ENCODE data around the gene EPHA3. TPM values are rescaled to one million over a fixed set of nuclear protein-coding genes. Genes with fewer than 3 reads are reported as not detected.

The EPHA3 gene
- total and polyA plus RNA-seq, 10 of the 15 experiments (the other 5 are each of a cell fraction or from before 2014, with no cell fraction given) = 0.03 to 39.0 (median 0.07) TPM; not detected in 4

- CTCF ChIA-PET = interaction anchor here (1.0 kb wide), 1 partner anchor 10 kb away, joined by 3 read pairs; no protein-coding TSS in a partner anchor
- DNase-seq (ENCODE audit: low read depth, low spot score) (no peak), FAIRE-seq (no peak), ATAC-seq (no peak)
- BruUV-seq (replicated peaks) = no TSS peak
- Histone ChIP-seq H3K27me3 (replicated peaks in 1 of 2; ENCODE audit: control insufficient read depth in 2 of 2, insufficient read depth in 2 of 2, low read length in 1 of 2) (no peaks in the 10 kb centered on the region), H2AFZ (ENCODE audit: control insufficient read depth, low read depth, low read length) (no peak overlapping the region), H3K27ac (ENCODE audit: control insufficient read depth, insufficient read depth) (no peak overlapping the region), H3K4me2 (ENCODE audit: control insufficient read depth, insufficient read depth) (no peak overlapping the region), H3K79me2 (ENCODE audit: control insufficient read depth, insufficient read depth, low read length) (no peaks in the 10 kb centered on the region), H3K4me3 (no peak overlapping the region), H3K36me3 (ENCODE audit: control insufficient read depth in 2 of 2, insufficient read depth in 2 of 2, low read length in 1 of 2) (no peaks in the 10 kb centered on the region), H3K9ac (ENCODE audit: control insufficient read depth, insufficient read depth, low read length) (no peak overlapping the region), H4K20me1 (ENCODE audit: control insufficient read depth, insufficient read depth) (no peaks in the 10 kb centered on the region), H3K9me3 (replicated peaks; ENCODE audit: control insufficient read depth, insufficient read depth, low read length) (no peaks in the 10 kb centered on the region), H3K4me1 (ENCODE audit: control insufficient read depth, insufficient read depth, low read length) (no peaks in the 10 kb centered on the region)
- intact Hi-C loops (cut with micrococcal nuclease; ENCODE audit: unreplicated experiment) = no loop called here
- no peak for TF ChIP-seq BRCA1 (IDR thresholded peaks at IDR 0.05; ENCODE audit: low read depth, low read length)
- TF ChIP-seq BACH1 (IDR thresholded peaks at IDR 0.05; ENCODE audit: borderline replicate concordance) = no peak
- TF ChIP-seq POLR2AphosphoS2 (IDR thresholded peaks at IDR 0.05; ENCODE audit: low read depth, low read length) = no peak
- TF ChIP-seq ZNF24 (IDR thresholded peaks at IDR 0.05) = no peak
- TF ChIP-seq SUPT20H (IDR thresholded peaks at IDR 0.05; ENCODE audit: borderline replicate concordance, control insufficient read depth, low read depth, low read length) = no peak
- no peak for TF ChIP-seq ZNF384 (IDR thresholded peaks at IDR 0.05; ENCODE audit: borderline replicate concordance, low read depth, low read length)
- TF ChIP-seq, protein P1, sequence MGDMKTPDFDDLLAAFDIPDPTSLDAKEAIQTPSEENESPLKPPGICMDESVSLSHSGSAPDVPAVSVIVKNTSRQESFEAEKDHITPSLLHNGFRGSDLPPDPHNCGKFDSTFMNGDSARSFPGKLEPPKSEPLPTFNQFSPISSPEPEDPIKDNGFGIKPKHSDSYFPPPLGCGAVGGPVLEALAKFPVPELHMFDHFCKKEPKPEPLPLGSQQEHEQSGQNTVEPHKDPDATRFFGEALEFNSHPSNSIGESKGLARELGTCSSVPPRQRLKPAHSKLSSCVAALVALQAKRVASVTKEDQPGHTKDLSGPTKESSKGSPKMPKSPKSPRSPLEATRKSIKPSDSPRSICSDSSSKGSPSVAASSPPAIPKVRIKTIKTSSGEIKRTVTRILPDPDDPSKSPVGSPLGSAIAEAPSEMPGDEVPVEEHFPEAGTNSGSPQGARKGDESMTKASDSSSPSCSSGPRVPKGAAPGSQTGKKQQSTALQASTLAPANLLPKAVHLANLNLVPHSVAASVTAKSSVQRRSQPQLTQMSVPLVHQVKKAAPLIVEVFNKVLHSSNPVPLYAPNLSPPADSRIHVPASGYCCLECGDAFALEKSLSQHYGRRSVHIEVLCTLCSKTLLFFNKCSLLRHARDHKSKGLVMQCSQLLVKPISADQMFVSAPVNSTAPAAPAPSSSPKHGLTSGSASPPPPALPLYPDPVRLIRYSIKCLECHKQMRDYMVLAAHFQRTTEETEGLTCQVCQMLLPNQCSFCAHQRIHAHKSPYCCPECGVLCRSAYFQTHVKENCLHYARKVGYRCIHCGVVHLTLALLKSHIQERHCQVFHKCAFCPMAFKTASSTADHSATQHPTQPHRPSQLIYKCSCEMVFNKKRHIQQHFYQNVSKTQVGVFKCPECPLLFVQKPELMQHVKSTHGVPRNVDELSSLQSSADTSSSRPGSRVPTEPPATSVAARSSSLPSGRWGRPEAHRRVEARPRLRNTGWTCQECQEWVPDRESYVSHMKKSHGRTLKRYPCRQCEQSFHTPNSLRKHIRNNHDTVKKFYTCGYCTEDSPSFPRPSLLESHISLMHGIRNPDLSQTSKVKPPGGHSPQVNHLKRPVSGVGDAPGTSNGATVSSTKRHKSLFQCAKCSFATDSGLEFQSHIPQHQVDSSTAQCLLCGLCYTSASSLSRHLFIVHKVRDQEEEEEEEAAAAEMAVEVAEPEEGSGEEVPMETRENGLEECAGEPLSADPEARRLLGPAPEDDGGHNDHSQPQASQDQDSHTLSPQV (IDR thresholded peaks at IDR 0.05) = no peak
- TF ChIP-seq CREB1 (IDR thresholded peaks at IDR 0.05; ENCODE audit: low read depth) = no peak
- no peak for TF ChIP-seq POLR2A (IDR thresholded peaks at IDR 0.05; ENCODE audit: low read depth, low read length)
- TF ChIP-seq NR2F1 (conservative IDR thresholded peaks at IDR 0.05) = no peak
- in situ Hi-C loops (cut with MboI) = no loop called here
- POLR2A ChIA-PET = no interaction called here
- SMC1A ChIA-PET (ENCODE audit: uncharacterized antibody, unreplicated experiment) = no interaction called here
- WGBS (ENCODE audit: insufficient coverage, insufficient replicate concordance, low lambda C conversion rate, missing lambda C conversion rate) = 28% methylated on average over 3 of the region's 3 CpGs
- RAD21 ChIA-PET (ENCODE audit: unreplicated experiment) = no interaction called here
These were observed 261.4 kb downstream of the EPHA3 start for GRCh38 chr3:89368846-89369245.

Measured in GM12878 (cell line).